ENCODE data around the gene PHLDB3.

- TF ChIP-seq CTCF (conservative IDR thresholded peaks at IDR 0.05; ENCODE audit: low read depth, low read length) (no peak), EZH2 (IDR thresholded peaks at IDR 0.05; ENCODE audit: borderline replicate concordance, low read depth, low read length, poor library complexity, severe bottlenecking) (no peak)
Measured at GRCh38 chr19:43450545-43450997, 54.0 kb downstream of the PHLDB3 start.

All from A673 (cell line).